NCI-H1436 treated with DMSO at 0.1 percent for 48 hours (cell line): ENCODE measurements around the gene SIRT7.

Source experiments
- DNase-seq: peaks from one replicate; lab custom pipeline; 2025; lab: John Stamatoyannopoulos, UW

Gene SIRT7

GRCh38 chr17:81904600-81905423 lies 13.2 kb downstream of the SIRT7 start:
- DNase-seq, result no peak

- no peak for DNase-seq
These were observed 13.9 kb downstream of the SIRT7 start for GRCh38 chr17:81903896-81904599.

GRCh38 chr17:81903415-81903831 lies 14.6 kb downstream of the SIRT7 start:
- DNase-seq, result no peak

- no peak for DNase-seq
These were observed 15.1 kb downstream of the SIRT7 start for GRCh38 chr17:81902653-81903414.

- no peak for DNase-seq
These were observed 15.8 kb downstream of the SIRT7 start, which contains the start of gene NPB for GRCh38 chr17:81902023-81902652. TSS of gene NPB (plus strand) at chr17:81902238. CDS start at chr17:81902278, 40 bp downstream.

GRCh38 chr17:81901167-81902022 lies 16.6 kb downstream of the SIRT7 start:
- no peak for DNase-seq

- DNase-seq, result no peak
These were observed 17.7 kb downstream of the SIRT7 start for GRCh38 chr17:81900181-81900820.

- no peak for DNase-seq
These were observed 18.3 kb downstream of the SIRT7 start for GRCh38 chr17:81899514-81900166.

GRCh38 chr17:81898885-81899284 lies 19.1 kb downstream of the SIRT7 start:
- no peak for DNase-seq

GRCh38 chr17:81898029-81898866 lies 19.7 kb downstream of the SIRT7 start:
- DNase-seq, result no peak

GRCh38 chr17:81895400-81895799 lies 22.6 kb downstream of the SIRT7 start:
- DNase-seq, result no peak

- DNase-seq, result no peak
These were observed 26.7 kb downstream of the SIRT7 start for GRCh38 chr17:81891303-81891552.

- no peak for DNase-seq
These were observed 27.3 kb downstream of the SIRT7 start for GRCh38 chr17:81890447-81891302.

- no peak for DNase-seq
These were observed 28.4 kb downstream of the SIRT7 start for GRCh38 chr17:81889602-81890001.

- no peak for DNase-seq
These were observed 28.9 kb downstream of the SIRT7 start for GRCh38 chr17:81888988-81889595.

GRCh38 chr17:81888105-81888987 lies 29.6 kb downstream of the SIRT7 start:
- DNase-seq, result no peak
